ENCODE measurements around the gene HEPH.
"Not testable (repeated sequence)": the region's sequence is repeated elsewhere in the genome, so short reads cannot be mapped to it uniquely, and the experiment has no call there.

HEPH gene, protein sequence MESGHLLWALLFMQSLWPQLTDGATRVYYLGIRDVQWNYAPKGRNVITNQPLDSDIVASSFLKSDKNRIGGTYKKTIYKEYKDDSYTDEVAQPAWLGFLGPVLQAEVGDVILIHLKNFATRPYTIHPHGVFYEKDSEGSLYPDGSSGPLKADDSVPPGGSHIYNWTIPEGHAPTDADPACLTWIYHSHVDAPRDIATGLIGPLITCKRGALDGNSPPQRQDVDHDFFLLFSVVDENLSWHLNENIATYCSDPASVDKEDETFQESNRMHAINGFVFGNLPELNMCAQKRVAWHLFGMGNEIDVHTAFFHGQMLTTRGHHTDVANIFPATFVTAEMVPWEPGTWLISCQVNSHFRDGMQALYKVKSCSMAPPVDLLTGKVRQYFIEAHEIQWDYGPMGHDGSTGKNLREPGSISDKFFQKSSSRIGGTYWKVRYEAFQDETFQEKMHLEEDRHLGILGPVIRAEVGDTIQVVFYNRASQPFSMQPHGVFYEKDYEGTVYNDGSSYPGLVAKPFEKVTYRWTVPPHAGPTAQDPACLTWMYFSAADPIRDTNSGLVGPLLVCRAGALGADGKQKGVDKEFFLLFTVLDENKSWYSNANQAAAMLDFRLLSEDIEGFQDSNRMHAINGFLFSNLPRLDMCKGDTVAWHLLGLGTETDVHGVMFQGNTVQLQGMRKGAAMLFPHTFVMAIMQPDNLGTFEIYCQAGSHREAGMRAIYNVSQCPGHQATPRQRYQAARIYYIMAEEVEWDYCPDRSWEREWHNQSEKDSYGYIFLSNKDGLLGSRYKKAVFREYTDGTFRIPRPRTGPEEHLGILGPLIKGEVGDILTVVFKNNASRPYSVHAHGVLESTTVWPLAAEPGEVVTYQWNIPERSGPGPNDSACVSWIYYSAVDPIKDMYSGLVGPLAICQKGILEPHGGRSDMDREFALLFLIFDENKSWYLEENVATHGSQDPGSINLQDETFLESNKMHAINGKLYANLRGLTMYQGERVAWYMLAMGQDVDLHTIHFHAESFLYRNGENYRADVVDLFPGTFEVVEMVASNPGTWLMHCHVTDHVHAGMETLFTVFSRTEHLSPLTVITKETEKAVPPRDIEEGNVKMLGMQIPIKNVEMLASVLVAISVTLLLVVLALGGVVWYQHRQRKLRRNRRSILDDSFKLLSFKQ

GRCh38 chrX:66163849-66164411 lies at the start of gene HEPH:
TSS of gene HEPH (plus strand) at chrX:66164247. CDS start at chrX:66170571, 6,324 bp downstream.
- DNase-seq (ENCODE audit: low read depth, low spot score) = peak; percentile 35
- TF ChIP-seq SUZ12 (IDR thresholded peaks at IDR 0.05; ENCODE audit: extremely low read depth, insufficient read depth, insufficient read length) = no peak
- no peak for TF ChIP-seq ZNF274 (IDR thresholded peaks at IDR 0.05; ENCODE audit: low read depth, low read length)
- TF ChIP-seq YY1 (IDR thresholded peaks at IDR 0.05; ENCODE audit: insufficient read depth, insufficient read length) = no peak

GRCh38 chrX:66118722-66119121 lies 45.3 kb upstream of the HEPH start:
- not testable (repeated sequence) for H3K4me3 ChIP-seq (ENCODE audit: insufficient read length, low read depth); H3K27me3 ChIP-seq (ENCODE audit: insufficient read depth, insufficient read length); H3K36me3 ChIP-seq (ENCODE audit: insufficient read depth, insufficient read length, low read length); DNase-seq (ENCODE audit: low read depth, low spot score); H3K9ac ChIP-seq (ENCODE audit: insufficient read length, low read depth); H3K4me1 ChIP-seq (ENCODE audit: insufficient read depth, insufficient read length); H3K9me3 ChIP-seq (ENCODE audit: insufficient read depth, low read length)

More at GRCh38 chrX:66163849-66164411, at the start of gene HEPH:
- H3K27me3 ChIP-seq (ENCODE audit: insufficient read depth, insufficient read length) = no peaks in the 10 kb centered on the region
- H3K4me1 ChIP-seq (ENCODE audit: insufficient read depth, insufficient read length) = no peaks in the 10 kb centered on the region
- H3K4me3 ChIP-seq (ENCODE audit: insufficient read length, low read depth) = peak within 1 kb of the TSS; percentile 59
- no peaks in the 10 kb centered on the region for H3K9me3 ChIP-seq (ENCODE audit: insufficient read depth, low read length)
- peaks cover 4% of the 10 kb centered on the region for H3K36me3 ChIP-seq (ENCODE audit: insufficient read depth, insufficient read length, low read length)
- H3K9ac ChIP-seq (ENCODE audit: insufficient read length, low read depth) = peak within 1 kb of the TSS; percentile 71

DNA sequence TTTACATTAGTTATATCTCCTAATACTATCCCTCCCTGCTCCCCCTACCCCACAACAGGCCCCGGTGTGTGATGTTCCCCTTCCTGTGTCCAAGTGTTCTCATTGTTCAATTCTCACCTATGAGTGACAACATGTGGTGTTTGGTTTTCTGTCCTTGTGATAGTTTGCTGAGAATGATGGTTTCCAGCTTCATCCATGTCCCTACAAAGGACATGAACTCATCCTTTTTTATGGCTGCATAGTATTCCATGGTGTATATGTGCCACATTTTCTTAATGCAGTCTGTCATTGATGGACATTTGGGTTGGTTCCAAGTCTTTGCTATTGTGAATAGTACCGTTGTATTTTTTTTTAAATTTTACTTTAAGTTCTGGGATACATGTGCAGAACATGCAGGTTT lies 42.7 kb upstream of the HEPH start:
- H3K4me1 ChIP-seq (ENCODE audit: insufficient read depth, insufficient read length); DNase-seq (ENCODE audit: low read depth, low spot score); H3K4me3 ChIP-seq (ENCODE audit: insufficient read length, low read depth); H3K36me3 ChIP-seq (ENCODE audit: insufficient read depth, insufficient read length, low read length); H3K9ac ChIP-seq (ENCODE audit: insufficient read length, low read depth); H3K27me3 ChIP-seq (ENCODE audit: insufficient read depth, insufficient read length); H3K9me3 ChIP-seq (ENCODE audit: insufficient read depth, low read length): not testable (repeated sequence)

DNA sequence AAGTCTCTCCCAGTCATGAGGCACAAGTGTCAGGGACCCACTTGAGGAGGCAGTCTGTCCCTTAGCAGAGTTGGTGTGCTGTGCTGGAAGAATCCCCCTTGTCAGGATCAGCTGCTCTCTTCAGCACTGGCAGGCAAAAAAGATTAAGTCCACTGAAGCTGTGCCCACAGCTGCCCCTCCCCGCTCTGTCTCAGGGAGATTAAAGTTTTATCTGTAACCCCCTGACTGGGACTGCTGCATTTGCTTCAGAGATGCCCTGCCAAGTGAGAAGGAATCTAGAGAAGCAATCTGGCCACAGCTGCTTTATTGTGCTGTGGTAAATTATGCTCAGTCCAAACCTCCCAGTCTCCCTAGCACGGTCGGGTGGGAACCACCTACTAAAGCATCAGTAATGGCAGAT lies 37.4 kb upstream of the HEPH start:
- Histone ChIP-seq H3K9ac (ENCODE audit: insufficient read length, low read depth) (no peak overlapping the region), H3K4me3 (ENCODE audit: insufficient read length, low read depth) (no peak overlapping the region), H3K9me3 (ENCODE audit: insufficient read depth, low read length) (no peaks in the 10 kb centered on the region), H3K27me3 (ENCODE audit: insufficient read depth, insufficient read length) (no peaks in the 10 kb centered on the region), H3K36me3 (ENCODE audit: insufficient read depth, insufficient read length, low read length) (no peaks in the 10 kb centered on the region), H3K4me1 (ENCODE audit: insufficient read depth, insufficient read length) (no peaks in the 10 kb centered on the region)
- no peak for TF ChIP-seq ZNF274 (IDR thresholded peaks at IDR 0.05; ENCODE audit: low read depth, low read length)
- no peak for TF ChIP-seq SUZ12 (IDR thresholded peaks at IDR 0.05; ENCODE audit: extremely low read depth, insufficient read depth, insufficient read length)
- TF ChIP-seq YY1 (IDR thresholded peaks at IDR 0.05; ENCODE audit: insufficient read depth, insufficient read length) = no peak
- DNase-seq (ENCODE audit: low read depth, low spot score) = no peak

DNA sequence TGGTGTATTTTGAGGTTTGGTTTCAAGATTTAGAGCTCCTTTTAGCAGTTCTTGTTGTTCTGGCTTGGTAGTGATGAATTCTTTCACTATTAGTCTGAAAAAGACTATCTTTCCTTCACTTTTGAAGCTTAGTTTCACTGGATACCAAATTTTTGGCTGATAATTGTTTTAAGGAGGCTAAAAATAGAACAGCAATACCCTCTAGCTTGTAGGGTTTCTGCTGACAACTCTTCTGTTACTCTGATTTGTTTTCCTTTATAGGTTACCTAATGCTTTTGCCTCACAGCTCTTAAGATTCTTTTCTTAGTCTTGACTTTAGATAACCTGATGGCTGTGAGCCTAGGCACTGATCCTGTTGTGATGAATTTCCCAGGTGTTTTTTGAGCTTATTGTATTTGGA lies 33.6 kb upstream of the HEPH start:
- no peak overlapping the region for H3K9ac ChIP-seq (ENCODE audit: insufficient read length, low read depth)

DNA sequence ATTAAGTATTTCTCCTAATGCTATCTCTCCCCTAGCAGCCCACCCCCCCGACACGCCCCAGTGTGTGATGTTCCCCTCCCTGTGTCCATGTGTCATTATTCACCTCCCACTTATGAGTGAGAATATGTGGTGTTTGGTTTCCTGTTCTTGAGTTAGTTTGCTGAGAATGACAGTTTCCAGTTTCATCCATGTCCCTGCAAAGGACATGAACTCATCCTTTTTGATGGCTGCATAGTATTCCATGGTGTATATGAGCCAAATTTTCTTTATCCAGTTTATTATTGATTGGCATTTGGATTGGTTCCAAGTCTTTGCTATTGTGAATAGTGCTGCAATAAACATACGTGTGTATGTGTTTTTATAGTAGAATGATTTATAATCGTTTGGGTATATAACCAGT lies 28.8 kb upstream of the HEPH start:
- DNase-seq (ENCODE audit: low read depth, low spot score); H3K27me3 ChIP-seq (ENCODE audit: insufficient read depth, insufficient read length); H3K4me3 ChIP-seq (ENCODE audit: insufficient read length, low read depth); H3K4me1 ChIP-seq (ENCODE audit: insufficient read depth, insufficient read length); H3K9ac ChIP-seq (ENCODE audit: insufficient read length, low read depth); H3K36me3 ChIP-seq (ENCODE audit: insufficient read depth, insufficient read length, low read length); H3K9me3 ChIP-seq (ENCODE audit: insufficient read depth, low read length): not testable (repeated sequence)

More for the DNA sequence above, 33.6 kb upstream of the HEPH start:
- H3K4me3 ChIP-seq (ENCODE audit: insufficient read length, low read depth) = no peak overlapping the region
- no peaks in the 10 kb centered on the region for H3K9me3 ChIP-seq (ENCODE audit: insufficient read depth, low read length)
- DNase-seq (ENCODE audit: low read depth, low spot score) = no peak
- no peaks in the 10 kb centered on the region for H3K27me3 ChIP-seq (ENCODE audit: insufficient read depth, insufficient read length)
- TF ChIP-seq ZNF274 (IDR thresholded peaks at IDR 0.05; ENCODE audit: low read depth, low read length) (no peak), YY1 (IDR thresholded peaks at IDR 0.05; ENCODE audit: insufficient read depth, insufficient read length) (no peak)
- no peaks in the 10 kb centered on the region for H3K4me1 ChIP-seq (ENCODE audit: insufficient read depth, insufficient read length)
- no peaks in the 10 kb centered on the region for H3K36me3 ChIP-seq (ENCODE audit: insufficient read depth, insufficient read length, low read length)

- no peaks in the 10 kb centered on the region for H3K36me3 ChIP-seq (ENCODE audit: insufficient read depth, insufficient read length, low read length)
- no peak overlapping the region for H3K4me3 ChIP-seq (ENCODE audit: insufficient read length, low read depth)
- H3K9ac ChIP-seq (ENCODE audit: insufficient read length, low read depth) = no peak overlapping the region
- no peaks in the 10 kb centered on the region for H3K27me3 ChIP-seq (ENCODE audit: insufficient read depth, insufficient read length)
- H3K9me3 ChIP-seq (ENCODE audit: insufficient read depth, low read length) = no peaks in the 10 kb centered on the region
- DNase-seq (ENCODE audit: low read depth, low spot score) = no peak
- TF ChIP-seq ZNF274 (IDR thresholded peaks at IDR 0.05; ENCODE audit: low read depth, low read length) (no peak), YY1 (IDR thresholded peaks at IDR 0.05; ENCODE audit: insufficient read depth, insufficient read length) (no peak), SUZ12 (IDR thresholded peaks at IDR 0.05; ENCODE audit: extremely low read depth, insufficient read depth, insufficient read length) (no peak)
- H3K4me1 ChIP-seq (ENCODE audit: insufficient read depth, insufficient read length) = no peaks in the 10 kb centered on the region
Observed at GRCh38 chrX:66142351-66142750, 21.7 kb upstream of the HEPH start.
